ENCODE measurements around the gene LRRC8C.
"Not testable (repeated sequence)": the region's sequence is repeated elsewhere in the genome, so short reads cannot be mapped to it uniquely, and the experiment has no call there.

The LRRC8C gene

DNA sequence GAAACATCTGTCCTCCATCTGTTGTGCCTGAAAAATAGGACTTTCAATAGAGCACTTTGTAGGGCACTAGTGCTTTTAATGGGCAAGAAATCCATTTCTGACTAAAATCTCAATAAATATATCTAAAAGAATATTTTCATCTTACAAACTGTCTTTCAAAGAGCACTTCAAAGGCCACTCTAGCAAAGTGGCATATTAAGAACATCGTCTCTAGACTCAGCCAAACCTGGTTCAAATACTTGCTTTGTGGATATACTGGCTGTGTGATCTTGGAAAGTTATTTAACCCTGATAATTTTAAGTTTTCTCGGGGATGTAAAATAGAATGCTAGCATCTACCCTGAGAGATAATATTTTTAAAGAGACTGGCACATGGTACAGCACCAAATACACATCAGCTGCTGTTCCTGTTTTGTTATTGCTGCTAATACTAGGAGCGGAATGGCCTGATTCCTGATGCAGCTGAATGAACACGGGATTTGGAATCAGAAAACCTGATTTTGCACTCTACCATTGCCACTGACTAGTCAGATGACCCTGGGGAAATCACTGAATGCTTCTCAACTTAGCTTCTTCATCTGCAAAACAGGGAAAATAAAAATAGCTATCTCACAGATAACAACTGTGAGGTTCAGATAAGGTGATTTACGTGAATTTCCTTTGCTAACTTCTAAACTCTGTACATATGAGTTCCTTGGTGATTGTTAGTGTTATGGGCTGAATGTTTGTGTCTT is 25.2 kb upstream of the LRRC8C start:
- no peak for DNase-seq (ENCODE audit: low read depth)

DNA sequence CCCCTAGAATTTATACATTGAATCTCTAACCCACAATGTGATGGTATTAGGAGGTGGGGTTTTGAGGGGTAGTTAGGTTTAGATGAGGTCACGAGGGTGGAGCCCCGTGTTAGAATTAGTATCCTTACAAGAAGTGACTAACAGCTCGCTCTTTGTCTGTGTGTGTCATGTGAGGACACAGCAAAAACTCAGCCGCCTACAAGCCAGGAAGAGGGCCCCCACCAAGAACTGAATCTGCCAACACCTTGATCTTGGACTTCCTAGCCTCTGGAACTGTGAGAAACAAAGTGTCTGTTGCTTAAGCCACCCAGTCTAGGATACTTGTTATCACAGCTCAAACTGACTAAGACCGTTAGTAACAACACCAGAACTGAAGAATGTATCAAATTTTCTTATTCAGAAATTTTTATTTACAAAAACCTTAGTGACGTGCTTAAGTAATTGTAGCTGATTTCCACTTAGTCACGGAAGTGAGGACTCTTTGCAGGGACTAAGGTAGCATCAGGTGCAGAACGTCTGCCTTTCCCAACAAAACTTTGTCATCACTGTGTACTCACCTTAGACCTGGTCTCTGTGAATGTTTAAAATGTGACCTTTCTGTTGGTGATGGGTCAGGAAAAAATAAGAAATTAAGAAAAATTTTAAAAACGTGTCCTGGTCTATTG is 24.5 kb upstream of the LRRC8C start:
- DNase-seq (ENCODE audit: low read depth) = peak; percentile 74

DNA sequence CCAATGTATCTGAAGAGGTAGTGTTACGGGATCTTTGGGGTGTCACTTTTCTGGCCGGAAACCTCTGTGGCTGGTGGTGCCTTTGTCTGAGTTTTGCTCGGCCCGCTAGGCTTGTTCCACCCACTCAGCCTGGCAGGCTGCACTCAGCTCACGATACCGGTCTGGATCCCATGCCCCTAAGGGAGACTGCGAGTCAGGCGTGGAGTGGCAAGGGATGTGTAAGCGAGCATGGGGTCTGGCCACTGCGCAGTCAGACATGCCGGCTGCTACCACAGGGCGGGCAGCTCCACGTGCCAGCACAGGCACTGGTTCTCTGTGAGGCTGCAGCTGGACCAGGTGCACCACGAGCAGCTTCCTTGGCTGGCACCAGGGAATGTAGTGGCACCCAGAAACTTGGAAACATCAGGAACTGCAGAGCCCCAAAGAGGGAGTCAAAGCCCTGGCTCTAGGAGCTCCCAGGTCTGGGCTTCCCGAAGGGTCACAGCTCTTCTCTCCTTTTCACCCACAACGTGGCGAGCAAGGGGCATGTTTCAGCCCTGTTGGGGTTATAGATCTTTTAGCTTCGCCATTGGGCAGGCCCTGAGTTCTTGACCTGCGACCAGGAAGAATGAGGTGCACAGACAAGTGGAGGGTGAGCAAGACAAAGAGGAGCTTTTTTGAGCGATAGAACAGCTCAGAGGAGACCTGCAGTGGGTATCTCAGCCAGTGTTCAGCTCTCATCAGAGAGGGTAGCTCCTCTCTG is 23.8 kb upstream of the LRRC8C start:
- DNase-seq (ENCODE audit: low read depth) = peak; percentile 56

DNA sequence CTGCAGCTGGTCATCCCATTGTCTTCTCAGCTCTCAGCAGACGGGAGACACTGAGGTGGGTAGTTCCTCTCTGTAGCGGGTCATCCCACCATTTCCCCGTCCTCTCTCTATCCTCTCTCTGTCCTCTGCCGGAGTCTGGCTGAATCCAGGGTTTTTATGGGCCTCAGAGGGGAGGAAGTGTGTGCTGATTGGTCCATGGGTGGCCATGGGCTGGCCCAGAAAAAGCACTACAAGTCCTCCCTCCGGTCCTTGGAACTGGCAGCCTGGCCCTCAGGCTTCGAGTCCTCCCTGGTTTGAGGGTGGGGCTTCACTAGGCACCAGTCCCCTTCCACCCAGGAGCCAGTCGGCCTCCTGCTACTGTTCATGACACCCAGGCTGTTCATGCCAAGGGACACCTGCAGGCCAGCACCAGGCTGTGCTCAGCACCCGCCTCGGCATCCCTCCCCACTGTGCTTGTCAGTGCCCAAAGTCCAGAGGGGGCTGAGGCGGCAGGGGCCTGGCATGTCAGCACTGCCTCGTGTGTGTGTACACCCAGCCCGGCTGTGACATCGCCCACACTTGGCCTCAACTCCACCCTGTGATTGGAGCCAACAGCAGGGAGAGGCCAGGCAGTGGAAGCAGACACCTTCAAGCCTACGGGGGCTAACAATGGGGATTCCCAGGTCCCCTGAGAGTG is 23.0 kb upstream of the LRRC8C start:
- no peak for DNase-seq (ENCODE audit: low read depth)

DNA sequence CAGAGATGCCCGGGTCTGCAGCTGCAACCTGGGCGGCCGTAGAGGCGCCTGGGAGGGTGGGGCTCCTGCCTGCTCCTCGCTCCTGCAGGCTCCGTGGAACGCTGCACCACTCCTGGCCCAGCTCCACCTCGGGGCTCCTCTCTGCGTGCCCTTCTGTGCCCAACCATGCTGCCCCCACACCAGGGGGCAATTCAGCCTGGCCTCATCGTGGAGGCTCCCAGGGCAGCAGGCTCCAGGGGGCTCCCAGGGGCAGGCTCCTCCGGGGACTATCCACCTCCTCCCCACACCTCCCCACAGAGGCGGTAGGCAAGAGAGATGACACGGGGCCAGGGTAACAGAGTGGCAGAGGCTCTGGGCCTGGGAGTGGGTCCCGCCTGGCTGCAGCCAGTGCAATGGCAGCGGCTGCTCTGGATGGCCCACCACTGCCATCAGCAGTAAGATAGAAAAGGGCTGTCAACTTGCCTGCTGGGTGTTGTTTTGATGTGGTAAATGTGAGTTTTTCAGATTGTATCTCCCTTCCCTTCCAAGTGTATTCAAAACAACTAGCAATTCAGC is 22.4 kb upstream of the LRRC8C start:
- DNase-seq (ENCODE audit: low read depth) = no peak

DNA sequence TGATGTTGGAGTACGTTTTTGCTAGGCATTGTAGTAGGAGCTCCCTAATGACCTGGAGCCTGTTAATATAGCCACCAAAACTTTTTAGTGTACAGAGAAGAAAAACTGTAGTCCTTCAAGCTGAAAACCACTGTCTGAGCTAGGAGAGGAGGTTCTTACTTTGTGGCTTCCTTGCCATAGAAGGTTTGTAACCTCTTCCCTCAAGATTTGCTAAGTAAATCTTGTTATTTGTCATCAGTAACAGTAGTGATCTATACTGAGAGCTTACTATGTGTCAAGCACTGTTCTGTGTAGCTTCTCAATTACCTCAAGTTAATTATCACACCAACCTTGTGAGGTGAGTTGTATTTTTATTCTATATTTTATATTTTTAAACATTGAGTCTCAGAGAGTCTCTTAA is 21.2 kb upstream of the LRRC8C start:
- no peak for DNase-seq (ENCODE audit: low read depth)

DNA sequence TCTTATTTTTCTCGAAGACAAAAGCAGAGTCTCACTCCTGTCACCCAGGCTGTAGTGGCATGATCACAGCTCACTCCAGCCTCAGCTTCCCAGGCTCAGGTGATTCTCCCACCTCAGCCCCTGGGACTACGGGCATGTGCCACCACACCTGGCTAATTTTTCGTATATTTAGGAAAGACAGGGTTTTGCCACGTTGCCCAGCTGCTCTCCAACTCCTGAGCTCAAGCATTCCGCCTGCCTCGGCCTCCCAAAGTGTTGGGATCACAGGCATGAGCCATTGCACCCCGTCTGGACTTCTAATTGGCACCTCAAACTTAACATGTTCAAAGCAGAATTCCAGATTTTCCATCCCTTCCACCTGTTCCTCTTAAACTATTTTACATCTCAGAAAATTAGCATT is 19.0 kb upstream of the LRRC8C start:
- DNase-seq (ENCODE audit: low read depth) = no peak

DNA sequence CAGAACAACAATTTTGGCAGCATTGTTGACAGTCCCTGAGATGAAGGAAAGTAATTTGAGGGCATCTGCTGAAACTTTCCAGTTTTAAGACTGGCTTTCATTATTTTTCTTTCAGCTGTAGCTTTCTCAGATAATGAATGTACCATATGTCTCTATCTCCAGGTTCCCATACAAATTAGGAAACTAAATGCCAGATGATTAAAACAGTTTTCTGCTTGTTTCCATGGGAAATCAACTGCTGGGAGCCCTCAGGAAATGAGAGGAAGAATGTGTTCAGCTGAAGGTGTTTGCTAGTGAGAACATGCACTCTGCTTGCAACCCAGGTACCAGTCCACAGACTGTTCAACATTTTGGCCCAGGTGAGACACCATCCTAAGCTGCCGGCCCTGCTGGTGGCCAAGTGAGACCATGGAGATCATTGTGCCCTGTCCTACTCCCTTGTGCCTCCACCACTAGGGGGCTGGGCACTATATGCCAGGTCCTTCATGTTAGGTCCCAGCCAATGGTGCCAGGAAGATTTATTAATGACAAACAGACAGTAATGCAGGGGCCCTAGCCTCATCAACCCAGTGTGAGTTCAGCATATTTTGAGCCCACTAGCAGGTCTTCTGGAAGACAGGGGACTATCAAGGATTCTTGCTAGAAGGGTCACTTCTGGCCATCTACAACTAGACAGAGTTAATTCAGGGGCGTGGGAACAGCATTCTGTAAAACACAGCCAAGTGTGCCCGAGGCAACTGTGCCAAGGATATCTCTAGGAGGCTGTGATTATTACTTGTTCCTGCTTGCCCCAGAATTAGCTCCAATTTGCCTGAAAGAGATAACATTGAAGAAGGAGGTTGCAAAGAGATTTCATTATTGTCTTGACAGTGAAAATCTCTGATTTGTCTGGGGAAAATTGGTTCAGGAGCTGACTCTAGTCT is 17.0 kb upstream of the LRRC8C start:
- DNase-seq (ENCODE audit: low read depth) = no peak

DNA sequence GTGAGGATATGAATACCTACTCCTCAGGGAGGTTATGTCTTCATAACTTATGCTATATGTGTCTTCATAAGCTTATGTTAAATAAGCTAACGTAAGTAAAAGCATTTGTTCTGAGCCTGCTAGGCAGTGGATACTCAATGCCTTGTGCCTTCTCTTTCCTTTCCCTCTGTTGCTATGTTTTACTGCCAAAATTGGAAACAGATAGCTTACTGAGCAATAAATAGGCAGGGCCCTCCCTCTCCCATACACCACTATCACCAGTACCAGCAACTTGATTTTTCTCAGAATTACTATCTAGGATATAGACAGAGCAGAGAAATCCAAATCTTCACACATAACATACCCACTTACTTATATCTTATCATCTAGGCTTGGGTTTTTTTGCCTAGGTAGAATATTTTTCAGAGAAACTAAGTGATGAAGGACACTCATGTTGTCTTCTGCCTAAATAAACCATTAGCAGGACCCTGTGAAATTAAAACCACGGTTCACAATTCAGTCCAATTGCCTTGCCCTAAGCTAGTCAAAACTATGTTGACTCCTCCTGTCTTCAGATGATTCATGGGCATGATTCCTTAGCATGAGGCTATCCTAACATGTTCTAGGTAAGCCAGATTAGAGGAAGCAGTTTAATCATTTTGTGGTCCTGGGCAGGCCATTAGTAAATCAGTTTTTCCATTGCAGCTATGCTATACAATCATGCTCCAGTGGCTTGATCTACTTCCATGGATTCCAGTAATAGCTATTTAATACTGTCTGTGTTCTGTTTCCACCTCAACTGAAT is 15.9 kb upstream of the LRRC8C start:
- no peak for DNase-seq (ENCODE audit: low read depth)

DNA sequence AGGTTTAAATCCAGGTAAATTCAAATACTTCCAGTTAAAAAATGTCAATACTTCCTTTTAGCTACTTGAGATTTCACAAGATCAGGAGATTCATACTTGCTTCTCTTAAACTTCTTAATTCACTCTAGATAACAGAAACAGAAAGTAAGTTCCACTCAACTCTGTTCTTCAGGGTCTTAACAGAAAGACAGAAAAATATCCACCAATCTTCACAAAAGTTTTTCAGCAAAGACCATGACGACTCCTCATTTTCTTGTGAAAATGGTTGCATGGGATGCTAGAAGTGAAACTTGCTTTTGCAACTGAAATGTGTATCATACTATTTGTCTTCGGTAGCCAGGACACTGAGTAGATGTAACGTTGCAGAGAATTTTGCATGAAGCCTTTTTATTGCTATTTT is 12.3 kb upstream of the LRRC8C start:
- no peak for DNase-seq (ENCODE audit: low read depth)

DNA sequence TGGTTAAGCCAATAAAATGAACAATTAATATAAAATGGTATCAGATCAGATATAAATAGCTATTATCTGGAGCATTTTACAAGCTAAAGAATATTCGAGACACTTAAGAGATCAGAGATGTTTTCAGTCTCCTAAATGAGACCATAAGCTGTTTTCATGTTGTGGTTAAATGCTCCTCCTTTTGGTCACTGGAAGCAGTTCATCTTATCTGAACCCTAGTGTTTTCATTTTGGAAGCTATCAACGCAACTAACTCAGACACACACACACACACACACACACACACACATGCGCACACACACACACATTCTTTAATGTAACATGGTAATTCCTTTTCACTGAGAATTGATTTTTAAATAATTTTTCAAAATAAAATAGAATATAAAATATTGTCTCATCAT is 10.0 kb upstream of the LRRC8C start:
- DNase-seq (ENCODE audit: low read depth) = no peak

DNA sequence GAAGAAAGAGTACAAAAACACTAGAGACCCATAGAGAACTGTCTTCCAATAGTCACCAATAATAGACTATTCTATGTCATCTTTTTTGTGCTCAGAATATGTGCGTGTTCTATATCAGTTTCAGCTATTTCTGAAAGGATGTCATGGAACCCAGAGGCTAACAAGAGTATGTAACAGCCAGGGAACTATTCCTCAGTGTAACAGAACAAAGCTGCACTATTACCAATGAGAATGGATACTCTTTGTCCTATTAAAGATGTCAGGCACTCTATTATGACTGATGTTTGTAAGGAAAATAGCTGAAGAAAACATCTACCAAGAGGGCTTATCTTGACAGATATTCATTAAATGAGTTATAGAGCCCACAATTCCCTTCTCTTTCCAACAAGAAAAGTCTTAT is 8.6 kb upstream of the LRRC8C start:
- DNase-seq (ENCODE audit: low read depth) = no peak

DNA sequence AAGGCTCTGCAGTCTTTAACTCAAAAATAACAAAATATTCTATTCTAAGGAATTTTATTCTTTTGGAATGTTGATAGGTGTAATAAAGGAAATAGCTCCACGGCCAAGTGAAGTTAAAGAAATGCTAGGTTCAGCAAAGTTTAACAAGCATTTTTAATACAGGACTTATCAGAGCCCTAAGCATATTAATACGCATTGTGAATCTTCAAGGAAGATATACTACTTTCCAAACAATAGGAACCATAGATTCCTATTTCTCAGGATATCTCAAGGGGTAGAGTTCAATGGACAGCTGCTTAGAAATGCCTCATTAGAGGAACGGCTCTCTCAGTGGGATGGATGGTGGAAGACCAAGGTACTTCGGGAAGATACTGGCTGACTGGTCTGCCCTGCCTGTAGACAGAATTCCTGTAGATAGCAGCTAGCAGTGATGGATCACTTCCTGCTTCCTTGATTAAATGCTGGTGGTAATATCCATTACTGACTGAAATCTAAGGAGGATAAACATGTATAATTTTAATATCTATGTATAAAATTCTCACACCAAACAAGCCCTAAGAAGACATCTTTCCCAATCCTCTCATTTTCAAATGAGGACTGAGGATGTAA is 8.1 kb upstream of the LRRC8C start:
- DNase-seq (ENCODE audit: low read depth) = no peak

DNA sequence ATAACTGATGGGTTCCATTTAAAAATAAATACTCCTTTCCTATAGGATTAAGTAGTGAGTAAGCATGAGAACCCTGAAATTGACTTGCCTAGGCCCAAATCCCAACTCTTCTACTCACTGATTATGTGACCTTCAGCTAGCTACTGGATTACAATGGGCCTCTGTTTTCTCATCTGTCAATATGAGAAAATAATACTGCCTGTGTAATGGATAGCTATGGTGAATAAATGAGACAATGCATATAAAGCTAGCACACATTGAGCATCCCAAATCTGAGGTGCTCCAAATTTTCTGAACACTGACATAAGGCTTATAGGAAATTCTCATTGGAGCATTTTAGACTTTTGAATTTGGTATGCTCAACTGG is 5.3 kb upstream of the LRRC8C start:
- no peak for DNase-seq (ENCODE audit: low read depth)

DNA sequence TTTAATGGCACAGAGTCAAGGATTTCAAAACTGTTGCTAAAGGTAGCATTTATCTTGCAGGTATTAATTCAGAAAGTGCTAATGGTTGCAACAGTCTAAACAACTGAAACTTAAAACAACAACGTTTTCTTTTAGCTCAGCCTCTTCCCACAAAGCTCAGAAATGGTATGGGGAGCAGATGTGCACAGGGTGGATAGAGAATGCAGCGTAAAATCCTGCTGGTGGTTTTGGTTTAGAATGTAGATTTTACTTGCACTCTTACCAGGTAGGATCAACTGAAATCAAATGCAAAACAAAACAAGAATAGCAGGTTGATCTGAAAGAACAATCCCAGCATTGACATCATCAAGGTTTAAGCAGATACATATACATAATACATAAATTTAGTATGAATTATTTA is 3.8 kb upstream of the LRRC8C start:
- no peak for DNase-seq (ENCODE audit: low read depth)

DNA sequence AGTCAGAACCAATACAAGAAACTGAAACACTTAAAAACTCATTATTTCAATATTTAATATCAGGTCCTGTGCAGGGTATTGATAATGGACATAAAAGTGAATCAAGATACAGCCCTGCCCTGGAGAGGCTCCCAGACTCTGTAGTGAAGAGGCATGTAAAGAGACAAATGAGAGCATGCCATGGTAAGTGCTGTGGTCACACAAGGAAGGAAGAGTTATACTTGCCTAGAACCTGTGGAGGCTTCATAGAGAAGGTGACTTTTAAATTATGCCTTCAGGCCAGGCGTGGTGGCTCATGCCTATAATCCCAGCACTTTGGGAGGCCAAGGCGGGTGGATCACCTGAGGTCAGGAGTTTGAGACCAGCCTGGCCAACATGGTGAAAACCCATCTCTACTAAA is 3.3 kb upstream of the LRRC8C start:
- DNase-seq (ENCODE audit: low read depth) = not testable (repeated sequence)

DNA sequence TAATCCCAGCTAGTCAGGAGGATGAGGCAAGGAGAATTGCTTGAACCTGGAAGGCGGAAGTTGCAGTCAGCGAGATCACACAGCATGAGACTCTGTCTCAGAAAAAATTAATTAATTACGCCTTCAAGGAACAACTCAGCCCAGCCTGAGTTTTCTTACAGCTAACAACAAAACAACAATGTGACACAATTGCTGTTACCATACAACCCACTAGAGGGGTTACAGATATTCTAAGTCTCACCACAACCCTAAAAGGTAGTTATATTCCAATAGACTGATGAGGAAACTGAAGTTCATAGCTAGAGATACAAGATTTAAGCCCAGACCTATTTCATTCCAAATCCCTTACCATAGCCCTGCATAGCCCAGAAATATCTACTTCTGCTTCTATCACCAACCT is 2.9 kb upstream of the LRRC8C start:
- no peak for DNase-seq (ENCODE audit: low read depth)

DNA sequence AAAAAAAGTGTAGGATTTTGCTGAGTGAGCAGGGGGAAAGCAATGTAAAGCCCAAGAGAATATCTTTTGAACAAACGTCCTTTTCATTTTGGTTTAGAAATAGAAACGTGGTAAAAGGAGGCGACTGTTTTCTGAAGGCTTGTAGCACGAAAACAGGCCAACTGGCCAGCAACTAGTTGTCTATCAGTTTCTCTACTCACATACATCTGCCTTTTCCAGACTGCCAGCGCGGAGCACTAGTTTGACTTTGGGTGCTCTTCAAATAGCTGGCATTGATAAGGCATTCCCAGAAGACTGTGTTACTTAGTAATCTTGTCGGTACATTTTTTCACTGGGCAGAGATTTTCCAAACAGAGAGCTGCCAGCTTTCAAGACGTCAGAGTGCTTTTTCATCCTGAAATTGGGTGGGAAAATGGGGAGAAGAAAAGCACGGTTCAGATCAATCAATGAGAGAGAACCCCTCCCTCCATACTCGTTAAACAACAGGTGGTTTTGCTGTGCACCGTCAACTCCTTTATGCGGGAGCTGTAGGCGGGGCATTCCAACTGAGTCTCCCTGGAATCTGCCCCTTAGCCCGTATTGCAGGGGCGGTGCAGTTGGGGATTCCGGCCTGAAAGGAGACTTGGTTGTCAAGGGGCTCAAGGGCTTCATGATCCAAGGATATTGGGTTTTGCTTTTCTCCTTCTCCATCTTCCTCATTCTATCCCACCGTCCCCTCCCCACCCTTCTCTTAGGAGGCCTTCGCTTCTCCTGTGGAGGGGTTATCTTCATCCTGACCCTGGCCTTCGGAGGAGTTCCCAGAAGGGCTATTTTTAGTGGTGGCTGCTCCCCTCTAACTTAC is 884 bp upstream of the LRRC8C start:
- DNase-seq (ENCODE audit: low read depth) = no peak

DNA sequence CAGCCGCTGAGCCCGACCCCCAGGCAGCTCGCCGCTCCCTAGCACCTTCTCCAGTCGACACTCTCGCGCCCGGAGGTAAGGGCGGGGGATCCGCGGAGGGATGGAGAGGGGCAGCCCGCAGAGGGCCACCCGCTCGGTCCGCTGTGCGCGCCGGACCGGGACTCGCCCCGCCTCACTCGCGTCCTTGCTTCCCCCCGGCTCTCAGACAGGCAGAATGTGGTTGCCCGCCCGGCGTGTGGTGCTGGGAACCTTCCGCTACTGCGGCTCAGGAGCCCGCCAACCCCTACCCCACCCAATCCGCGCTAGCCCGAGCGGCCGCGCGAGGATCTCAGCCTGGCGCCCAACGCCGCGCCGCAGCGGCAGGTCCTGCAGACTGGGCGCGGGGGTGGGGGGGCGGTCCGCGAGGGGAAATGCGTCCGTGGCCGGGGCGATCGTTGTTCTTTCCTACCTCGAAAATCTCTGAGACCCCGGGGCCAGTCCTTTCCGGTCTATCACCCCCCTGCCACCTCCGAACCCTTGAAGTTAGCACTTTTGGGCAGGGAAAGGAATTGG is 404 bp downstream of the LRRC8C start:
- no peak for DNase-seq (ENCODE audit: low read depth)
